Esophagus (tissue), 2 donors: ENCODE data around the gene MBP. TPM values are rescaled to one million over a fixed set of nuclear protein-coding genes. Genes with fewer than 3 reads are reported as not detected.

Experiments used
- H3K27ac ChIP-seq, 2 donors: one replicate each; pipeline ENCODE4 v1.5.1; 2013; ENCODE audit warnings: low read depth in 2 of 2, mild to moderate bottlenecking in 2 of 2, inconsistent platforms in 1 of 2, low read length in 1 of 2, moderate library complexity in 1 of 2
- H3K27me3 ChIP-seq, 2 donors: one replicate each; pipeline ENCODE4 v1.6.1; 2013; ENCODE audit warnings: low read length in 2 of 2, control low read depth in 1 of 2, mild to moderate bottlenecking in 1 of 2; ENCODE audit not compliant: insufficient read depth in 2 of 2, control insufficient read depth in 1 of 2
- H3K36me3 ChIP-seq, 2 donors: one replicate each; pipeline ENCODE4 v1.6.1; 2013; ENCODE audit warnings: low read length in 1 of 2; ENCODE audit not compliant: control insufficient read depth in 2 of 2, insufficient read depth in 2 of 2
- H3K4me1 ChIP-seq, 2 donors: one replicate each; pipeline ENCODE4 v1.6.1; 2013; ENCODE audit warnings: low read length in 1 of 2; ENCODE audit not compliant: control insufficient read depth in 2 of 2, insufficient read depth in 2 of 2
- H3K4me3 ChIP-seq, 2 donors: one replicate each; pipeline ENCODE4 v1.5.1; 2013; ENCODE audit warnings: low read length in 2 of 2, mild to moderate bottlenecking in 2 of 2, low read depth in 1 of 2, moderate library complexity in 1 of 2
- H3K9me3 ChIP-seq, 2 donors: one replicate each; pipeline ENCODE4 v1.6.1; 2013; ENCODE audit warnings: mild to moderate bottlenecking in 2 of 2, low read depth in 1 of 2, low read length in 1 of 2, moderate library complexity in 1 of 2; ENCODE audit not compliant: control insufficient read depth in 2 of 2, insufficient read depth in 1 of 2
- WGBS, 2 donors: extraction: QIAGEN DNeasy Blood & Tissue Kit; methylation state at CpG; one replicate each; pipeline ENCODE4 v1.1.7; 2013; 5-methylcytosine and 5-hydroxymethylcytosine counted together
- polyA plus RNA-seq, 2 donors: library from polyadenylated mRNA; stranded (reverse); fragments of 200-250 nt; gene quantifications; one replicate each; pipeline ENCODE4 v1.2.3, GENCODE V29; 2013
- donor health status: healthy with polysubstance abuse.
- donor health status: Bipolar disorder and iron deficiency.

The MBP gene
- polyA plus RNA-seq, 2 donors, result 9.7 to 10.8 TPM

- WGBS, 2 donors, result 81 to 91% methylated on average over 8 of the region's 8 CpGs
- Histone ChIP-seq H3K9me3 (peaks cover 0 to 2% of the 10 kb centered on the region in 2 donors), H3K4me3 (no peak overlapping the region), H3K27ac (no peak overlapping the region), H3K36me3 (peaks cover 0 to 8% of the 10 kb centered on the region in 2 donors), H3K4me1 (no peaks in the 10 kb centered on the region), H3K27me3 (no peaks in the 10 kb centered on the region)
Measured at GRCh38 chr18:77047803-77048419, 84.7 kb downstream of the MBP start.

GRCh38 chr18:77046994-77047393 is 85.6 kb downstream of the MBP start:
- Histone ChIP-seq H3K4me3 (no peak overlapping the region), H3K27me3 (no peaks in the 10 kb centered on the region), H3K9me3 (peaks cover 0 to 2% of the 10 kb centered on the region in 2 donors), H3K4me1 (no peaks in the 10 kb centered on the region), H3K27ac (no peak overlapping the region), H3K36me3 (peaks cover 0 to 8% of the 10 kb centered on the region in 2 donors)
- WGBS, 2 donors, result 95 to 97% methylated on average over 17 of the region's 17 CpGs

DNA sequence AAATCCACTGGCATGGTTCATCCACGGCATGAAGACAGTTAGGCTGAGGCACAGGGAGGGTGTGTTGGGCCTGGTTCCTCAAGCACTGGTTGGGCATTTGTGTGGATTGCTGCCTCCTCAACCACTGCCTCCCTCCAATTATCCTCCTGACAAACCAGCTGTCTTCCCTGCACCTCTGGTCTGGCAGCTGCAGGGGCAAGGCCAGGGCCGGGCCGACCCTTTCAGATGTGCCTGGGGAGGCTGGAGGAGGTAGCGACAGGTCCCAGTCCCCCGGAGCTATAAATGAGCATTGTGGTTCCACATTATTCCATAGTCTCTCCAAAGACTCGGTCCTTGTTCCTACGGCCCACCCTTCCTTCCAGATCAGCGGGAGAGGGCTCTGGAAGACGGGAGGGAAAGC is 86.2 kb downstream of the MBP start:
- peaks cover 0 to 2% of the 10 kb centered on the region in 2 donors for H3K9me3 ChIP-seq
- H3K4me3 ChIP-seq, result no peak overlapping the region
- WGBS, 2 donors, result 74 to 78% methylated on average over 9 of the region's 9 CpGs
- H3K36me3 ChIP-seq, result peaks cover 0 to 8% of the 10 kb centered on the region in 2 donors
- H3K27me3 ChIP-seq, result no peaks in the 10 kb centered on the region
- H3K27ac ChIP-seq, result no peak overlapping the region
- no peaks in the 10 kb centered on the region for H3K4me1 ChIP-seq

GRCh38 chr18:77045677-77046076 is 86.9 kb downstream of the MBP start:
- 87 to 90% methylated on average over 6 of the region's 6 CpGs for WGBS, 2 donors
- Histone ChIP-seq H3K4me1 (no peaks in the 10 kb centered on the region), H3K9me3 (peaks cover 0 to 2% of the 10 kb centered on the region in 2 donors), H3K4me3 (no peak overlapping the region), H3K36me3 (peaks cover 0 to 8% of the 10 kb centered on the region in 2 donors), H3K27ac (no peak overlapping the region), H3K27me3 (no peaks in the 10 kb centered on the region)

DNA sequence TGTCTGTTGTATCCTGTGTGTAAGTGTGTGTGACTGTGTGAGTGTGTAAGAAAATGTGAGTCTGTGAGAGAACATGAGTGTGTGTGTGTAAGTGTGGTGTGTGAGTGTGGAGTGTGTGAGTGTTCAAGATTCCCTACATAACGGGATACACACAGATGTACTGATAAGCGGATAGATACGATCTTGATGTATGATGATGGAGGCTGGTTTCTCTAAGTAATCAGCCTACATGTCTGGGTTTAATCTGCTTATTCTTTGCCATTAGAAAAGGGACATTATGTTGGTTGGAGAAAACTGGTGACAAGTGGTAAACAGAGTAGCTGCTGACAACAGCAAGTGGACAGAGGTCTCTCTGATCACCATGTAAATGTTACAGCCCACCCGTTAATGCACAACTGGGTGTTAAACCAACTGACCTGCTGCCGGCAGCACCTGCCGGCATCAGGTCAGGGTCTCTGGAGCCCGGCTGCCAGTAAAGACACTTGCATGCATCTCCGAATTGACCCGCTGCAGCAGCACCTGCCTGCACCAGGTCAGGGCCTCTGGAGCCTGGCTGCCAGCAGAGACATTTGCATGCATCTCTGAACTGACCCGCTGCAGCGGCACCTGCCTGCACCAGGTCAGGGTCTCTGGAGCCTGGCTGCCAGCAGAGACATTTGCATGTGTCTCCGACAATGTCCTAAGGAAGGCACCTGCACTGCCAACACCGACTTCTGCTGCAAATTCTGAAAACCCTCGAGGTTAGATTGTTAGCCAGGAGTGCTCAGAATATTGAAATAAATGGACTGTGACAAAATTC is 87.5 kb downstream of the MBP start:
- 83% methylated on average over 14 of the region's 14 CpGs for WGBS, 2 donors
- H3K4me1 ChIP-seq, result no peaks in the 10 kb centered on the region

DNA sequence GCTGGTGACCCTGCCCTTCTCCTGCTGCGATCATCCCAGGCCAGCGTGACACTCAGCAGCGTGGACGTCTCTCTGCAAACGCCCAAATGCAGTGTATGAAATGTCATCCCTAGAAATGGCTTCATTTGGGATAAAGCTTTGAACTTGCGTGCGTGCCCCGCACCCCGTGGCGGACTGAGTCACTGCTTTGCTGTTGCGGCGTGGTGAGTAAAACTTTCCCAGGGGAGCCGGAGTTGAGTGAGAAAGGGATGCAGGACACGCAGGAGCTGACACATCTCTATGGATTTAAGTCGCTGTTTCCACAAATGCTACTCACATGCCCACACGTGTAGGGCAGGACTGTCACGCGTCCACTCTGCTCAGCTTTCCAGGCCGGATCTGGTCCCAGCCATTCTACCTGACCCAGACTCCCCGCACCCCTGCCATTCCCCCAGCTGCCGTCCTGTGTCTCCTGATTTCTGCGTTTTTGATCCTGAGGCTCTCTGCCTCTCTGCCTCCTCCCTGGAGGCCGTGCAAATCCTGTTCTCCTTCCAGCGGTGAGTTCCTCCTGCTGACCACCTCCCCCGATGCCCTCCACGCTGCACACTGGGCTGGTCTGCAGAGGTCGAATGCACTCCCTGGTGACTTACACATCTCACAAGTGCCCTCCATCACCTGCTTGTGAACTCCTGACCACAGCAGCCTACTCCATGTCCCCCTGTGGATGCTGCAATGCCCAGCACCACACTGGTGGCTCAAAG is 88.9 kb downstream of the MBP start:
- Histone ChIP-seq H3K27me3 (no peaks in the 10 kb centered on the region), H3K36me3 (peaks cover 0 to 8% of the 10 kb centered on the region in 2 donors), H3K27ac (no peak overlapping the region), H3K9me3 (peaks cover 0 to 2% of the 10 kb centered on the region in 2 donors), H3K4me3 (no peak overlapping the region), H3K4me1 (no peaks in the 10 kb centered on the region)
- 91 to 92% methylated on average over 27 of the region's 27 CpGs for WGBS, 2 donors

More for the DNA sequence above, 87.5 kb downstream of the MBP start:
- H3K36me3 ChIP-seq, result peaks cover 0 to 8% of the 10 kb centered on the region in 2 donors
- H3K27me3 ChIP-seq, result no peaks in the 10 kb centered on the region
- no peak overlapping the region for H3K4me3 ChIP-seq
- no peak overlapping the region for H3K27ac ChIP-seq
- peaks cover 0 to 2% of the 10 kb centered on the region in 2 donors for H3K9me3 ChIP-seq

- H3K36me3 ChIP-seq, result peaks cover 0 to 8% of the 10 kb centered on the region in 2 donors
- no peak overlapping the region for H3K27ac ChIP-seq
- H3K9me3 ChIP-seq, result peaks cover 0 to 2% of the 10 kb centered on the region in 2 donors
- 61 to 70% methylated on average over 10 of the region's 10 CpGs for WGBS, 2 donors
- no peaks in the 10 kb centered on the region for H3K27me3 ChIP-seq
- no peak overlapping the region for H3K4me3 ChIP-seq
- peaks cover 0 to under 1% of the 10 kb centered on the region in 2 donors for H3K4me1 ChIP-seq
Measured at GRCh38 chr18:77042583-77042982, 90.0 kb downstream of the MBP start.

DNA sequence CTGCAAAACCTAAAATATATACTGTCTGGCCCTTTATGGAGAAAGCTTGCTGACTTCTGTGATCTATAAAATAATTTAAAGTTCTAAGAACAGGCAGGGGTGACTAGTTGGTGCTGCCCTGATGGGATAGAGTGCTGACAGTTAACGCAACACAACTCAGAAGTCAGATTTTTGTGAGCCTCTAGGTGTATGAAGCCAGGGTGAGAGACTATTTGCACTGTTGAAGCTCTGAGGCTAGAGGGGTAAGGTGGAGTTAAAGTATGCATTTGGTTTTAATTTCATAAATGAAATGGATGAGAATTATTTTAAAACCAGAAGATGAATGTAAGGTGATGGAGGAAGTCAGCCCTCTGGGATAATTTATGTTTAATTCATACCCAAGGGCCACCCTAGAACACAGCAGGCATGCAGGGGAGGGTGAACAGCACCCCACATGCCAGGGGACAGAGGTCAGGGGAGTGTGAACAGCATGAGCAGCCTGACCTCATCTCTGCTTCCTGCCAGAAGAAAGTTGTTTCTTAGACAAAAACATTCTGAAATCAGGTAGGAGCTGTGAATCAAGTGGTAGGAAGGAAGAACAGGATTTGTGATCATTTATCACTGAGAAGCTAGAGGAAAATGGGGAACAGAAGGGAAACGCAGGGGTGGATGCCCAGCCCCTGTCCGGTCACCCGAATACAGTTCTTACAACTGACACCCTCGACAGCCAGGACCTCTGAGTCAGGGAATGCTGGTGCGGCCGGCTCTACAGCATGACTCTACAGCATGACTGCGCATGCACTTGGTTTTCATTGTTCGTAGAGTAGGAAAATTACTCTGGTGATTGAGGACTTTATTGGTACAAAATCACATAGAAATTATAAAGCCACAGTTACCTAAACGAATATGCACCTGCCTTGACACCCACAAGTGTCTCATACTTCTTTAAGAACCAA is 93.1 kb downstream of the MBP start:
- Histone ChIP-seq H3K27ac (no peak overlapping the region), H3K9me3 (peaks cover 0 to 2% of the 10 kb centered on the region in 2 donors), H3K4me3 (no peak overlapping the region), H3K4me1 (peaks cover 2% of the 10 kb centered on the region in 2 donors), H3K36me3 (no peaks in the 10 kb centered on the region), H3K27me3 (no peaks in the 10 kb centered on the region)
- WGBS, 2 donors, result 47 to 66% methylated on average over 10 of the region's 10 CpGs
